Large intestine (tissue), 12 donors: ENCODE data around the gene SMG1. TPM values are rescaled to one million over a fixed set of nuclear protein-coding genes. Genes with fewer than 3 reads are reported as not detected.
"Not testable (repeated sequence)": the region's sequence is repeated elsewhere in the genome, so short reads cannot be mapped to it uniquely, and the experiment has no call there.

Experiments used
- DNase-seq, 2 donors: peaks; one replicate each; pipeline versions ENCODE4 v3.0.0 to v3.0.0-alpha.2; 2013
- H3K27ac ChIP-seq: one replicate; pipeline ENCODE4 v1.5.1; 2013; ENCODE audit warnings: low read length
- H3K27me3 ChIP-seq: 2 replicates; pipeline ENCODE4 v1.6.1; 2013; ENCODE audit warnings: low read length; ENCODE audit not compliant: control insufficient read depth, insufficient read depth
- H3K36me3 ChIP-seq: 2 replicates; pipeline ENCODE4 v1.6.1; 2013; ENCODE audit warnings: low read length; ENCODE audit not compliant: control insufficient read depth, insufficient read depth
- H3K4me1 ChIP-seq: one replicate; pipeline ENCODE4 v1.6.1; 2013; ENCODE audit warnings: low read length; ENCODE audit not compliant: control insufficient read depth, insufficient read depth
- H3K4me3 ChIP-seq: one replicate; pipeline ENCODE4 v1.5.1; 2013; ENCODE audit warnings: low read length
- H3K9me3 ChIP-seq: one replicate; pipeline ENCODE4 v1.6.1; 2013; ENCODE audit warnings: mild to moderate bottlenecking, low read depth, low read length, moderate library complexity; ENCODE audit not compliant: control insufficient read depth
- WGBS: methylation state at CpG from one replicate; pipeline ENCODE4 v1.1.5; 2013; ENCODE audit warnings: low lambda C conversion rate; ENCODE audit not compliant: insufficient coverage; 5-methylcytosine and 5-hydroxymethylcytosine counted together
- long read RNA-seq, 11 donors: transcript quantifications; one replicate each; lab custom pipeline, GENCODE V29; 2026
- polyA plus RNA-seq: library from polyadenylated mRNA; unstranded; fragments of 120-200 nt; gene quantifications from one replicate; pipeline ENCODE4 v1.2.1, GENCODE V29; 2013

The SMG1 gene
- polyA plus RNA-seq: 41.5 TPM
- long read RNA-seq, donor 1: 0 reads
- long read RNA-seq, donor 2: 0 reads
- long read RNA-seq, donor 3: 0 reads
- long read RNA-seq, donor 4: 0 reads
- long read RNA-seq, donor 5: 0 reads
- long read RNA-seq, donor 6: 0 reads
- long read RNA-seq, donor 7: 0 reads
- long read RNA-seq, donor 8, partial matches to known transcripts: 5 of 5 reads
- long read RNA-seq, donor 8, other reads (novel, unspliced or antisense): 0 of 5 reads
- long read RNA-seq, donor 9: 0 reads
- long read RNA-seq, donor 10: 0 reads
- long read RNA-seq, donor 11: 0 reads

DNA sequence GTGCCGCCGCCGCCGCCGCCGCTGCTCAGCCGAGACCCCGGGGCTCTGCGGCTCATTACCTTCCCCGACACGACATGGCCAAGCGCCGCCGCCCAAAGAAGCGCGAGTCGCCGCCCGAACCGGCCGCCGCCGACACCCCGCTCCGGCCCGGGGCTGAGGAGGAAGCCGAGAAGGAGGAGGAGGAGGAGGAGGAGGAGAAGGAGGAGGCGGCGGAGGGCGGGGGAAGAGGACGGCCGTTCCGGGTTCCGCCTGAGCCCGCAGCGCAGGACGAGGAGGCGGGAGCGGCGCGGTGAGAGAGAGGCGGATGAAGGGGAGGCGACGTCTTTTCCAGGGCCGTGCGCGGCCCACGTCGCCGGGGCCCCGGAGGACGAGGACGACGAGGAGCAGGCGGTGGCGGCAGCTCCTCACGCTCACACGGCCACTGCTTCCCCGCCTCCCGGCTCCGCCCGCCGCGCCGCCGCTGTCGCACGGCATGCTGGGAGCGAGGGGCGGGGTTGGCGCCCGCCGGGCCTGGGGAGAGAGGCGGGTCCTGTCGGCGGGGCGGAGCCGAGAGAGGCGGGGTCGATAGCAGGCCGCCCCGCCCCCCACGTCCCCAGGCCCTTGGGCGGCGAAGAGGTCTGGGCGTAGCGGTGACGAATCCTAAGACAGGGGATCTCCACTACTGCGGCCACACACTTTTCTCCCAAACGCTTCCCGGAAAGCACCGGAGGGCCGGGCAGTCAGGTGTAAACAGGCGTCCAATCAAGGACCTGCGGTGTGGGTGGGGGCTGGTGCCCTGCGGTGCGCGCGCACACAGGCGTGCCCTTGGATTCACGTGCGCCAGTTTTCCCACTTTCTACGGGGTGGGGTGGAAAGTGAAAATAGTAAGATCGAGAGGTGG lies at the start of gene SMG1:
SMG1 (minus strand) TSS at position 423 of the 880 bp plus-strand sequence; CDS start at position 56, 367 bp downstream.
- H3K27ac ChIP-seq: peak within 1 kb of the TSS; percentile 90
- DNase-seq: peak; percentile 93 to 96
- not testable (repeated sequence) for H3K36me3 ChIP-seq, H3K27me3 ChIP-seq, H3K4me1 ChIP-seq, H3K9me3 ChIP-seq
- peak within 1 kb of the TSS; percentile 67 for H3K4me3 ChIP-seq
- no CpG with 5 or more reads among the region's 104 CpGs for WGBS

DNA sequence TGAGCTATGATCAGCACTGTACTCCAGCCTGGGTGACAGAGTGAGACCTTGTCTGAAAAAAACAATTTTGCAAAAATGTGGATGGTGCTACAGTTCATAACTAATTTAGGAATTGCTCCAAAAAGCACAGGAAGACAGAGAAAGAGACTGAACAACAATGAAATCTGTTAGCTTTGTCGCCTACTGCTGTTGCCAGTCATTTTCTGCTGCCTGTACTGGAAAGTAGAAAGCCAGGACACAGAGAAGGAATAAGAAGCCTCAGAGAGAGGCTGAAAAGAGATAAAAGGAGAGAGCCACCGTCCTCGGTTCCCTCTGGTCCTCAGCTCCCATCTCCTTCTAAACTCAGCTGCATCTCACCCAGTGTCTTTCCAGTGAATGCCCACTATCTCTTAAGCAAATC lies 48.9 kb upstream of the SMG1 start:
- H3K36me3 ChIP-seq: no peaks in the 10 kb centered on the region
- H3K4me1 ChIP-seq: no peaks in the 10 kb centered on the region
- H3K27ac ChIP-seq: no peak overlapping the region
- WGBS: no CpG with 5 or more reads among the region's 3 CpGs
- no peak overlapping the region for H3K4me3 ChIP-seq
- H3K9me3 ChIP-seq: no peaks in the 10 kb centered on the region
- H3K27me3 ChIP-seq: peaks cover 3% of the 10 kb centered on the region
- DNase-seq: no peak

DNA sequence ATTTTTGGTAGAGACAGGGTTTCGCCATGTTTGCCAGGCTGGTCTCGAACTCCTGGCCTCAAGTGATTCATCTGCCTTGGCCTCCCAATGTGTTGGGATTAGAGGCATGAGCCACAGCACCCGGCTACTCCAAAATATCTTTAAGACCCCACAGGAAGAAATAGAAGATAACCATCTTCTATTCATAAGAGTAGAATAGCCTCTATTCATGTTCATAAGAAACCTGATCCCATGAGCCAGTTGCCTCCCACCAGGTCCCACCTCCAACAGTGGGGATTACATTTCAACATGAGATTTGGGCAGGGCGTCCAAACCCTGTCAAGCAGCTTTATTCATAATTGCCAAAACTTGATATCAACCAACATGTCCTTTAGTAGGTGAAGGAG lies 43.6 kb upstream of the SMG1 start:
- H3K27me3 ChIP-seq: no peaks in the 10 kb centered on the region
- H3K4me3 ChIP-seq: no peak overlapping the region
- H3K27ac ChIP-seq: no peak overlapping the region
- WGBS: no CpG with 5 or more reads among the region's 4 CpGs
- H3K9me3 ChIP-seq: no peaks in the 10 kb centered on the region
- no peaks in the 10 kb centered on the region for H3K4me1 ChIP-seq
- no peak for DNase-seq
- no peaks in the 10 kb centered on the region for H3K36me3 ChIP-seq

DNA sequence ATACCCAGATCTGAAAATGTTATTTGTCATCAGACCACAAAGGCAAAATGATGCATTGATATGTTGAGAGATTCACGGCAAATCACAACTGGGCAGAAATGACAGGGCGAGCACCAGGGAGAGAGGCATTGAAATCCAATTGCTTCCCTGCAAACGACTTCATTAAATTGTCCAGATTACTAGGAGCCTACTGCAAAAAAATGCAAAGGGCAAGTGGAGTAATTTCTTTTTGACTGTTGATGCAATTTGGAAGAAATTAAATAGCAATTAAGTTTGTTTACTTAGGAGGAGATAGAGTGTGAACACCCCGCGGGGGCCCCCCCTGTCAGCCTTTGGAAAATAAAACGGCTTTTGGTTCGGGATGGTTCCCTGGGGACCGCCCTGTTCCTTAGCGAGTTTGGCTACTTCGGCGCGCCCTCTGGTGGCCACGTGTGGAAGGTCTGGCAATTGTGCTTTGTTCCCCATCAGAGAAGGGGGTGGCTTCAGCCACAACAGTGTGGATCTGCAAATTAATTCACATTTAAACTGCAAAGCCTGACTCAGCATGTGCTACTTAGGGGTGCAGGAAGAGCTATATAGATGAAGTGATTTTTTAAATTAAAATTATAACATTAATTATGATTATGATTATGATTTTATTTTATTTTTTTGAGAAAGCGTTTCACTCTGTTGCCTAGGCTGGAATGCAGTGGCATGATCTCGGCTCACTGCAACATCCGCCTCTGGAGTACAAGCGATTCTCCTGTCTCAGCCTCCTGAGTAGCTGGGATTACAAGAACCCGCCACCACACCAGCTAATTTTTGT lies 43.0 kb upstream of the SMG1 start:
- H3K27me3 ChIP-seq: no peaks in the 10 kb centered on the region
- H3K9me3 ChIP-seq: no peaks in the 10 kb centered on the region
- DNase-seq: peak; percentile 58 to 61
- H3K4me3 ChIP-seq: peak overlapping the region; percentile 16
- no peaks in the 10 kb centered on the region for H3K4me1 ChIP-seq
- WGBS: 100% methylated on average over 2 of the region's 18 CpGs
- H3K27ac ChIP-seq: no peak overlapping the region
- no peaks in the 10 kb centered on the region for H3K36me3 ChIP-seq

DNA sequence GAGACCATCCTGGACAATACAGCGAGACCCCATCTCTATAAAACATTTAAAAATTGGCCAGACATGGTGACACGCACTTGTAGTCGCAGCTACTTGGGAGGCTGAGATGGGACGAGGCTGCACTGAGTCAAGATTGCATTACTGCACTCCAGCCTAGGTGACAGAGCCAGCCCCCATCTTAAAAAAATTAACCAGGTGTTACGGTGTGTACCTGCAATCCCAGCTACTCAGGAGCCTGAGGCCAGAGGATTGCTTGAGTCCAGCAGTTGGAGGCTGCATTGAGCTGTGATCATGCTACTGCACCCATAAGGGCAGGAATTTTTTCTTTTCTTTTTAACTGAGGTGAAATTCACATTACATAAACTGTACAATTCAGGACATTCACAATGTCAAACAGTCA lies 40.6 kb upstream of the SMG1 start:
- Histone ChIP-seq H3K4me3 (no peak overlapping the region), H3K9me3 (no peaks in the 10 kb centered on the region), H3K4me1 (no peaks in the 10 kb centered on the region), H3K27me3 (no peaks in the 10 kb centered on the region), H3K27ac (no peak overlapping the region), H3K36me3 (no peaks in the 10 kb centered on the region)
- WGBS: no CpG with 5 or more reads among the region's 5 CpGs
- DNase-seq: no peak

DNA sequence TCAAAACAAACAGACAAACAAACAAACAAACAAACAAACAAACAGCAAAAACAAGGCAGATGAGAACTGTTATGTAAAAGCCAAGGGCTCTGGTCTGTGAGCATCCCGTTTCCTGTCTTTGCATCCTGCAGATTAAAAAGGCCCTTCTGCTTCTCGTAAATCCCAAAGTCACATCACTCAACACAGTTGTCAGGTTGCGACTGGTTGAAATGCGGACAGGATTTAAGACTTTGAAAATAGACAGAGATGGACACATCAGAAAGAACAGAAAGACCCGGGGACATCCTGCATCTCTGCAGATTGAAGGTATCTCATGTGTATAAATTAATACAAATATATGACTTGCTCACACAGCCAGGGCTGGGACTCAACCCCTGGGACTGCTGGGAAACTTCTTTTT lies 39.3 kb upstream of the SMG1 start:
- DNase-seq: no peak
- Histone ChIP-seq H3K9me3 (no peaks in the 10 kb centered on the region), H3K4me3 (no peak overlapping the region), H3K36me3 (no peaks in the 10 kb centered on the region), H3K4me1 (no peaks in the 10 kb centered on the region), H3K27ac (no peak overlapping the region), H3K27me3 (no peaks in the 10 kb centered on the region)
- WGBS: no CpG with 5 or more reads among the region's 5 CpGs

DNA sequence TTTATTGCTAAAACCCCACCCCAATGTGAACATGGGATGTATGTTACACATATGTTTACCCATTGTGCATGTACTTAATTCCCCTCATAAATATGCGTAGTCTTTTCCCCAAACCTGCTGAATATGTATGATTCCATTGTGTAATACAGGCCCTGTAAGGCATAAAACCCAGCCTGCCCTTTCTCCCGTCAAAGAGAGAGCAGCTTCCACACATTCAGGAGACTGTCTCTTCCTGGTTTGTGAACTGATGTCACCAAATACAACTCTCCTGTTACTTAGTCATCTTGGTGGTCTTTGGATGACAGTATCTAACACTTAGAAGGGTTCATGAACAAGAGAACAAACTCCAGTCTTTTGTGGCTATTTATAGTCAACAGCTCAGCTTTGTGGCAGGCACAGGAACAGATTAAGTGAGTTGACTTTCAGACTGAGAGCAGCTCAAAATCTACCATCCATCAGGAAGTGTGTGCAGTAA lies 32.9 kb upstream of the SMG1 start:
- H3K9me3 ChIP-seq: no peaks in the 10 kb centered on the region
- H3K27me3 ChIP-seq: no peaks in the 10 kb centered on the region
- no peaks in the 10 kb centered on the region for H3K4me1 ChIP-seq
- peak overlapping the region; percentile 35 for H3K27ac ChIP-seq
- DNase-seq: peak; percentile 18 to 61
- H3K4me3 ChIP-seq: no peak overlapping the region
- no peaks in the 10 kb centered on the region for H3K36me3 ChIP-seq
- no CpG with 5 or more reads among the region's 2 CpGs for WGBS

DNA sequence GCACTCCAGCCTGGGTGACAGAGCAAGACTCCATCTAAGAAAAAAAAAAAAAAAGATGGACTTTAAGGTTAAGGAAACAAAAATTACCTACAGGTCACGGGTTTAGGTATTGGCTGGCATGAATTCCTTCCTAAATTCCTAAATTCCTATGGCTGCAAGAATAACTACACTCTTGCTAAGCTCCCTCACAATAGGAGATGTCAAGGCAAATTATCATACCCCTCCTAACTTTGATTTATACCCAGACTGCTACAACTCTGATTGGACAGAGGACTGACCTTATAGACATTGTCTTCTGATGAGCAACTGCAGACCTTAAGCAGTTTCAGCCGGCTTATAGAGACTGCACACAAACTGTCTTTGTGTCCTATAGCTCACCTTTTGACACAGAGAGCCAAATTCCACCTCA lies 32.4 kb upstream of the SMG1 start:
- Histone ChIP-seq H3K36me3 (no peaks in the 10 kb centered on the region), H3K4me3 (no peak overlapping the region), H3K4me1 (no peaks in the 10 kb centered on the region), H3K27me3 (no peaks in the 10 kb centered on the region), H3K9me3 (no peaks in the 10 kb centered on the region), H3K27ac (no peak overlapping the region)
- DNase-seq: no peak
- 100% methylated on average over 1 of the region's 2 CpGs for WGBS

DNA sequence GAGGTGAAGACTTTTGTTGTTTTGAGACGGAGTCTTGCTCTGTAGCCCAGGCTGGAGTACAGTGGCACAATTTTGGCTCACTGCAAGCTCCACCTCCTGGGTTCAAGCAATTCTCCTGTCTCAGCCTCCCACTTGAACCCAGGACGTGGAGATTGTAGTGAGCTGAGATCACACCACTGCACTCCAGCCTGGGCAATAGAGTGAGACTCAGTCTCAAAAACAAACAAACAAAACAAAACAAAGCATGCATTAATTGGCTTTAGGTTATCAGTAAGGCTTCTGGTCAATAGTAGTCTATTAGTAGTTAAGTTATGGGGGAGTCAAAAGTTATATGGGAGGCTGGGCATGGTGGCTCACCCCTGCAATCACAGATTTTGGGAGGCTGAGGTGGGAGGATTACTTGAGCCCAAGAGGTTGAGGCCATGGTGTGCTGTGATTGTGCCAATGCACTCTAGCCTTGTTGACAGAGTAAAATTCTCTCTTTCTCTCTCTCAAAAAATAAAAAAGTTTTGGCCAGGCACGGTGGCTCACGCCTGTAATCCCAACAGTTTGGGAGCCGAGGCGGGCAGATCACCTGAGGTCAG lies 30.5 kb upstream of the SMG1 start:
- not testable (repeated sequence) for H3K4me1 ChIP-seq, H3K9me3 ChIP-seq, H3K36me3 ChIP-seq, DNase-seq, H3K27me3 ChIP-seq, H3K4me3 ChIP-seq, H3K27ac ChIP-seq
- no CpG with 5 or more reads among the region's 6 CpGs for WGBS
